NK-92 (cell line): ENCODE measurements around the gene TAF15.

Experiments
- DNase-seq: peaks from one replicate; lab custom pipeline; 2025; ENCODE audit not compliant: unreplicated experiment; lab: John Stamatoyannopoulos, UW

Gene TAF15

DNA sequence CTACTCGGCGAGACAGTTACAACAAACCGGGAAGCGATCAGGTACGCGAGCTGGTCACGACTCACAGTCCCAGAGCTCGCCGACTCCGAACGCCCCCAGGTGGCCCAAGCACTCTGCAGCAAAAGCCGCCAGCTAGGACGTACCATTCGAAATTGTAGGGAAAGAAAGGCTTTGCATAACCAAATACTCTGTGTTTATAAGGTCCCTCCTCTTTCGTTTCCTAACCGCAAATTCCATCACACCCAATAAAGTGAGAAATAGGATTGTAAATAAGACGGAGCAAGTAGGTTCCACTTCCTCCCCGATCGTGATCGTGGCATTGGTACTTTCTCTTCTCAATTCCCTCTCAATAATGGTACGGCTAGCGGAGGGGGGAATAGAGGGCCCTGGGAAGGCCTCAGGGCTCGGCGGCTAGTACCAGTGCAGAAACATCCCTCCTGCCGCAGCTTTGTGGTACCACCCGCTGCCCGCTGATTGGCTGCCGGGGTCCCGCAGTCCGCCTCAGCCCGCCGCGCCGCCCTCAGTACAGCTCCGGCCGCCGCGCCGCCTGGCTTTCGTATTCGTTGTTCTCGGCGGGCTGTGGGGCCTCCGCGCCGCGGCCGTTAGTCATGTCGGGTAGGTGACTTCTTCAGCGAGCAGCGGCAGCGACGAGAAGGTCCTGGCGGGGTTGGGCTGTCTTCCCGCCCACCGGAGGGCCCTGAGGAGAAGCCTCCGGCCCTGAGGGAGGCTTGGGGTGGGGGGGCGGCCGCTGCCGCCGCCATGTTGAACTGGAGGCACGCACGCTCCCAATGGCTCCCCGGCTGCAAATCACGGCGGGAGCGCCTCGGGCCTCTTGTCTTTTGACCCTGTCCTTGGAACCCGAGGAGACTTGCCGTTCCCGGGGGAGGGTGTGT is at the start of gene TAF15:
Gene TAF15, plus strand, starts transcription at position 523 of the 893 bp plus-strand sequence. Its CDS starts 86 bp downstream, at position 609.
- peak; percentile 76 for DNase-seq

- no peak for DNase-seq
Measured at GRCh38 chr17:35760587-35760986, 48.7 kb upstream of the TAF15 start, which contains the start of gene C17orf50. TSS of gene C17orf50 (plus strand) at chr17:35760887. CDS start at chr17:35760942, 55 bp downstream.

DNA sequence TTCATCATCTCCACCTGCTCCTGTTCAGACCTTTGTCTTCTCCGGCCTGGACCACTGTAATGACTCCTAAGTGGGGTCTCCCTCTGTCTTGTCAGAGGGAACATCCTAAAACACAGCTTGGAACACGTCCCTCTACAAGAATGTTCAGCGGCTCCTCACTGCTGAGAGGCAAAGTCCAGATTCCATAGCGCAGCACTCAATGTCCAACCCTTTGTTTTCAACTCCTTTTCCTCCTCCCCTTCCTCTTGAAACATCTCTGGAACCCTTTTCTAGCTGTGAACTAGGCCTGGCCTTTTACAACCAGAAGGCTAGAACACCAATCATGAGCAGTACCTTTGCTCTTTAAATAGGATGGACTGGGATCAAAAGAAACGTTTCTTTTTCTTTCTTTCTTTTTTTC is 47.7 kb upstream of the TAF15 start:
- DNase-seq = no peak

GRCh38 chr17:35763767-35764122 is 45.5 kb upstream of the TAF15 start:
- DNase-seq = no peak

DNA sequence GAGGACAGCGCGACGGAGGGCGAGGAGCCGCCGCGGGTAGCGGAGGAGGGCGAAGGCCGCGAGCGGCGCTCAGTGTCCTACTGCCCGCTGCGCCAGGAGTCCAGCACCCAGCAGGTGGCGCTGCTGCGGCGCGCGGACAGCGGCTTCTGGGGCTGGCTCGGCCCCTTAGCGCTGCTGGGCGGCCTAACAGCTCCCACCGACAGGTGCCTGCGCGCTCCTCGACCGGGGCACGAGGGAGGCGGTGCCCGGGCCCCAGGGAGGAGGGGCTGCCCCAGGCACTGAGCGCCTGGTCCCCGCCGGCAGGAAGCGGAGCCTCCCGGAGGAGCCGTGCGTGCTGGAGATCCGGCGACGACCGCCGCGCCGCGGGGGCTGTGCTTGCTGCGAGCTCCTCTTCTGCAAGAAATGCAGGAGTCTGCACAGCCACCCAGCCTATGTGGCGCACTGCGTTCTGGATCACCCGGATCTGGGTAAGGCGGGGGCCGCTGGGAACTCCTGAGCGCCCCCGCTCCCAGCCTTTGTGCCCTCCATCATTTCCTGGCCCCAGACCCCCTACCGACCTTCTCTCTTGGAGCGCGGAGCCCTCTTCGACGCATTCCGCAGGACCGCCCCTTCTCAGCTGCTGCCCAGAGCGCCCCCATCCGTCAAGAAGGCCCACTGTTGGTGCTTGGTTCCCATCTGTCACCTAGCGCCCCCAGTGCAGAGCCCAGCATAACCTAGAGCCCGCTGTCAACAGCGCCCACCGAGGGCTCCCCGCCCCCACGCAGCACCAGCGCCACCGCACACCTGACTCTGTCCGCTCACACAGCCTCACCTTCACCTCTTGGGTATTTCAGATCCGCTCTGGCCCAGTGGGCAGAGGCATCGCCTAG is 44.9 kb upstream of the TAF15 start:
- DNase-seq = no peak

GRCh38 chr17:35765086-35765710 is 44.1 kb upstream of the TAF15 start:
- DNase-seq = no peak

GRCh38 chr17:35765756-35766488 is 43.4 kb upstream of the TAF15 start:
- no peak for DNase-seq

GRCh38 chr17:35766489-35766877 is 42.8 kb upstream of the TAF15 start:
- DNase-seq = no peak

GRCh38 chr17:35766903-35767510 is 42.3 kb upstream of the TAF15 start:
- DNase-seq = no peak

DNA sequence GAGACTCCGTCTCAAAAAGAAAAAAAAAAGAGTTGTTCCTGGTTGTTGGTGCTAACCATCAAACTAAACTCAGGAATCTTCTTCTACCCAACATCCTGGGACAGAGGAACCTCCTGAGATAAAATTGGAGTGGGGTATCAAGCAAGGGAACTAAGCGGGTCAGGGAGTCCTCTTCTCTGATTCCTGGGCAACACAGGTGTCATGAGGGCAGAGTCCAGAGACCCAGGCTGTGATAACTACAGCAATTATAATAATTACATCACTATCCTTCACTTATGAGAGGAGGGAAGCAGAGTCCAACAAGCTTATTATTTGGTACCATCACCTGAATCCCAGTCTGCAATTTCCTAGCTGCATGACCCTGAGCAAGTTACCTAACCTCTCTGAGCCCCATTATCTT is 40.5 kb upstream of the TAF15 start:
- DNase-seq = no peak

DNA sequence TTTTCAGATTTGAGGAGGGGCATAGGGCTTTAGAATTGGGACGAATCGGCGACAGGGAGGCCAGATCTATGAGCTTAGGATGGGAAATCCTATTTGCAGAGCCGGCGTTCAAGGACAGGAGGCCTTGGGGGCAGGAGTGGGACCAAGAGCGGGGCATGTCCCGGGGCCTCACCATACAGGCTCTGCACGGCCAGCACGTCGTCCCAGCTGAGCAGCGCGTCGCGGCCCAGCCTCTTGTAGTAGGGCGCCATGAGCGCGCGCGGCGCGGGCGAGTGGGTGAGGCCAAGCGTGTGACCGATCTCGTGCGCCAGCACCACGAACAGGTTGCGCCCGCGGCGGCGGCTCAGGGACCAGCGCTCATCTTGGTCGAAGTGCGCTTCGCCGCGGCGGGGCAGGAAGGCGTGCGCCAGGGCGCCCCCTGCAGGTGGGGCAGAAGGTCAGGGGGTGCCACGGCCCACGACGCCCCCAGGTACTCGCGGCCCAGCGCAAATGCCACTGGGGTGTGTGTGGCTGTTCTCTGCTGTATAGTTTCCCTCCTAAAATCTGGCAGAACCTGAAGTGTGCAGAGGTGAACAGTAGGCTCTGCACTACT is 39.3 kb upstream of the TAF15 start:
- no peak for DNase-seq

- DNase-seq = no peak
Measured at GRCh38 chr17:35773129-35773528, 36.2 kb upstream of the TAF15 start.

GRCh38 chr17:35773679-35774425 is 35.4 kb upstream of the TAF15 start:
- no peak for DNase-seq

DNA sequence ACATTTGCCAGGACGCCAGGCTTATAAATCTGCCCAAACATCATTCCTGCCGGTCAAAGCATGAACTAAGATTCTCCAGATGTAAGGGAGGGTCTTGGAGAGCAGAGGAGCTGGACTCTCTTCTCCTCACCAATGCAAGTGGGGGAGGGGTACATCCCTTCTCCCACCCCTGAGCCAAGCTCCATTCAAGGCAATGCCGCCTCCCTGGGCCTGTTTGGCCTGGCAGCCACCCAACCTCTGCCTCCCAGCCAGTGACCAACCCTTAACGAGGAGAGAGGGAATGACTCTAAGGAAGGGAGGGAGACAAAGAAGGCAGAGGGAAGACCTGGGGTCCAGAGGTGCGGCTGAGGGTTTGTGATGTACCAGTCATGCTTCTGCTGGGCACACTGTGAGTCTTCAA is 34.8 kb upstream of the TAF15 start:
- DNase-seq = no peak

DNA sequence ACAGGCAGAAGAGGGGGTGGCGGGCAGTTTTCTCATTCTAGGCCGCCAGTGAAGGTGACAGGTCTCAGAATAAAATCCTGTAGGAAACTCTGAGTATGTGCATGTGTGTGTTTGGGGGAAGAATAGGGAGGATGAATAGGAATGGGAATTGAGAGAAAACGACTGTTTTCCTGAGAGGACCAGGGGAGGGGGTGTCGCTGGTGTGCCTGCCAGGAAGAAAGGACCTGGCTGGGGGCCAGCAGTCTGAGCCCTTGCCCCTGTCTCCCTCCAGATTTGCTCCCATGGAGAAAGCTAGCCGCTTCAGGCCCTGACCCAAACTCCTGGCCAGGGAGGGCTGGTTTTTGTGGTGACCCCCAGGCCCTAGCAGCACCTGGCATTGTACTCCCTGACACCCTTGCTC is 34.2 kb upstream of the TAF15 start:
- no peak for DNase-seq

DNA sequence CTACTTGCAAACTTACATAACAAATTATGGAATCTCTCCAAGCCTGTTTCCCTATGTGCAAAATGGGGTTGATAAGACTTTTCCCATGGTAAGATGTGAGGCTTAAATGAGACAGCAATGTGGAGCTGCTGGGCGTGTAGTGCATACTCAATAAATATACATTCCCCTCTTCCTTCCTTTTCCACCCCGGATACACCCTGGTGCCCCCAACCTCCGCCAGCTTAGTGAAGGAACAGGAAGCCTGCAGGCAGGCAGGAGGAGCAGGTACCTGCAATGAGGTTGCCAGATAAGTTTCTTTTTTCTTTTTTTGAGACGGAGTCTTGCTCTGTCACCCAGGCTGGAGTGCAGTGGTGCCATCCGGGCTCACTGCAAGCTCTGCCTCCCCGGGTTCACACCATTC is 33.7 kb upstream of the TAF15 start:
- no peak for DNase-seq

DNA sequence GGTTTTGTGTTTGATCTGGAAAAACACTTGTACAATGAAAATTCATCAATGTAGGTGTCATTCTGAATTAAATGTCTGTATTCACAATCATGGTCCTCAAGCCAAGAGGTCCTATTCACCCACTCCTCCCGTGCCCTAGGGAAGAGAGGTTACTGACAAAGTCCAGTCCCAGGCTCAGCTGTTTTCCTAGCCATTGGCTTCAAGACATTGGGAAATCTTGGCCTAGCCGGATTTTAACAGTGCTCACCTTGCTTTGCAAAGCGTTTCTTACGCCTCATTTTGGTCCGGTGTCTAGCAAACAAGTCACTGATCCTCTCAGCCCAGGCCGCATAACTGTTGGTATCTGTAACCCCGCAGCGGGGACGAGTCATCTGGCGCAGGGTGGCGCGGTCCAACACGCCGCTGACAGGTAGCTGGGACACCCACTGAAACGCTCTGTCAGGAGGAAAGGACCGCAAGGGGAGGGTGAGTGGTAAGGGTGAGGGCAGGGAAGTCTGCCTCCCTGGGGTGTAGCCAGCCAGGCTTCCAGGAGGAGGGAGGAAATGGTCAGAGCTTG is 30.6 kb upstream of the TAF15 start:
- no peak for DNase-seq

DNA sequence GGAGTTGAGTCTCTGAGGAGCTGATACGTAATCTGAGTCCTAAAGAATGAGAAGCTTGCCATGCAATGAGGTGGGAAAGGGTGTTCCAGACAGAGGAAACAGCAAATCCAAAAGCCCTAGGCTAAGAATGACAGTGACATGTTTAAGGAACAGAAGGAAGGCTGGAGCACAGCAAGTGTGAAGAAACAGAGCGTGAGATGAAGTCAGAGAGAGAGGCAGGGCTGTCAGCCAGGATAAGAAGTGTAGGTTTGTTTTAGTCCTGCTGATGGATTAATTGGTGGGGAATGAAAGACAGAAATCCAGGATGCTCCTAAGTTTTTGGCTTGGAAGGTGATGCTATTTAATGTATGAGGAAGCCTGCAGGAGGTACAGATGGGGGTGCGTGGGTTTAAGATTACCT is 28.3 kb upstream of the TAF15 start:
- no peak for DNase-seq

GRCh38 chr17:35784895-35785294 is 24.4 kb upstream of the TAF15 start:
- no peak for DNase-seq
